CD4-positive, alpha-beta T cell treated with Interferon alpha-2 for 1 hour (primary cell): Measurements from ENCODE around the gene C1QTNF12.

ENCODE experiments used
- DNase-seq, 2 donors: peaks; one replicate each; pipeline ENCODE4 v3.0.0-alpha.2; 2020 to 2022

Gene C1QTNF12

DNA sequence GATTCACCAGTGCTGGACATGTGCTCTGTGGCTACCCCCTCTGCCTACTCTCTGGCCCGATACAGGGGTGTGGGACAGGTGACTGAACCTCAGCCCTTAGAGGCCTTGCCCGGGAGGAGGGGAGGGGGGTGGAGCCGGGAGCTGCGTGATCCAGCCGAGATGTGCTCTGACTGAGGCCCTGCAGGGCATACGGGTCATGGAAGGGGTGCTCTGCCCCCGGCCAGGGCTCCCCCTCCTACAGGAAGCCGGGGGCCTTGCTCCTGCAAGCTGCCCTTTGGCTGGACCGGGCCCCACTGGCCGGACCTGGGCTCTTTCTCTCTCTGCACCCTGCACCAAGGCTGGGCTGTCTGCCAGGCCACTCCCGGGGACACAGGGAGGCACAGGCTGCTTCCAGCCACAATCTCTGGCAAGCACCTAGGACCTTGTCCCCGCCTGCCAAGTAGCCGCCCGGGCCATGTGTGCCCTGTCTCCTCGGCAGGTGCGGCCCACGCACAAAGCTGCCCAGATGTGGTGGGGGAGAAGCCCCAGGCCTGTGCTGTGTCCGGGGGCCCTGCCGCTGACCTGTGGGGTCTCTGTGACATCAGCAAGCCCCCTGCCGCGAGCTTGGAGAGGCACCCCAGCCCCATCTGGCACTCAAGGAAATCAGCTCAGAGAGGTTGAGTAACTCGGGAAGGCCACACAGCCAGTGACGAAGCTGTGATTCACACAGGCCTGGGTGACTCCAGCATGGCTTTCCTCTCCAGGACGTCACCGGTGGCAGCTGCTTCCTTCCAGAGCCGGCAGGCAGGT, 35.2 kb upstream of the C1QTNF12 start:
- no peak for DNase-seq

- no peak for DNase-seq
Measured at GRCh38 chr1:1280782-1281481, 34.4 kb upstream of the C1QTNF12 start.

DNA sequence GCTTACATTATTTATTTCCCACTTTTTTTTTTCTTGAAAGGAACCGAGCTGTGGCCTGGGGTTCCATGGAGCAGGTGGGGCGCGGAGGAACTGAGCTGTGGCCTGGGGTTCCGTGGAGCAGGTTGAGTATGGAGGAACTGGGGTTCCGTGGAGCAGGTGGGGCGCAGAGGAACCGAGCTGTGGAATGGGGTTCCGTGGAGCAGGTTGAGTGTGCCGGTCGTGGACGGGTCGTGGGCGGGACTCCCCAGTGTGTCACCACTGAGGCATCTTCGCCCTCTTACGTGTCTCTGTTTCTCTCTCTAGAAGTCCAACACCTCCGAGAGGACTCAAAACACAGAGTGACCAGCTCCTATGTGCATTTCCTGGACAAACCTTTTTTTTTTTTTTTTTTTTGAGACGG, 32.5 kb upstream of the C1QTNF12 start:
- no peak for DNase-seq

DNA sequence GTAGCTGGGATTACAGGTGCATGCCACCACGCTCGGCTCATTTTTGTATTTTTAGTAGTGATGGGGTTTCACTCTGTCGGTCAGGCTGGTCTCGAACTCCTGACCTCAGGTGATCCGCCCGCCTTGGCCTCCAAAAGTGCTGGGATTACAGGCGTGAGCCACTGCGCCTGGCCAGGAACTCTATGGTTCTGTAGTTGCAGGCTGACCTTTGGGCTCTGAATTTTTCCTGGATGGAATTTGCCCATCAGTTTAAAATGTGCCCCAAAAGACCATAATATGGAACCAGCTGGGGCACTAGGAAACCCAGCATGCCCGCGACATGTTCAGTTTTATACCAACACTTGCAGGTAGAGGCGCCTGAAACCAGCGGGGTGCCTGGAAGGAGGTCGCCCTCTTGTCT, 32.1 kb upstream of the C1QTNF12 start:
- no peak for DNase-seq

GRCh38 chr1:1275836-1276235, 29.3 kb upstream of the C1QTNF12 start:
- no peak for DNase-seq

DNA sequence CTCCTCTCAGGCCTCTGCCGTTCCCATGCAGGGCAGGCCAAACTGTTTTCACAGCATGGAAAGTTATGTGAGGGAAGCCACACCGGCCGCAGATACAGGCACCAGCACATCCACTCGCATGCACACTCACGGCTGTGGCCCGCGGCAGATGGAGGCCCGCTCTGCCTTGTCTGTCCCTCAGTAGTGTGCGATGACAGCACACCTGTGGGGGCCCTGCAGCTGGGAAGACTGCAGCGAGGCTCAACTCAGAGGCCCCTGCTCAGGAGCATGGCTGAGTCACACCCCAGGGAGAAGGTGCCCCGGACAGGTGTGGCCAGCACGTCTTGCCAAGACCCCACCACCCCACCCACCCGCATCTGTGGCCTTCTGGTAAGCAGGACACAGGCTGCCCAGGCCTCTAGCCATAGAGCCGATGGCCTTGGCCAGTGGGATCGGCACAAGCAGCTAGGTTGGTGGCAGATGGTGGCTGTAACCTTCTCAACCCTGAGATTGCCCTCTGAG, 28.5 kb upstream of the C1QTNF12 start:
- DNase-seq = no peak

- DNase-seq = no peak
Measured at GRCh38 chr1:1274299-1274930, 27.9 kb upstream of the C1QTNF12 start.

GRCh38 chr1:1273512-1274298, 27.2 kb upstream of the C1QTNF12 start, which contains the start of gene UBE2J2:
UBE2J2 (minus strand) TSS chr1:1273854; CDS start chr1:1267992, 5,862 bp downstream.
- DNase-seq = peak; percentile 92 to 94

DNA sequence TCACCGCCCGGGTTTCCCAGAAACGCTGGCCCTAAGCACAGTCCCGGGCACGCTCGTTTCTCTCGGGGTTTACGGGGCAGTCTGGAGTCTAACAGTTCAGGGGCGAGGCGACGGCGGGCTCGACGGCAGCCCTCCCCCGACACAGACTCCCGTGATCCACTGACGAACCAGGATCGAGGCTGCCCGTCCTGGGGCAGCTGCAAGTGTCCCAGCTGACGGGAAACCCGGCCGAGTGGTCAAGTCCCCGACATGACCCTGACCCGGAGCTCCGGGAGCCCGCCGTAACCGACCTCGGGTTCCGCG, 26.6 kb upstream of the C1QTNF12 start:
- no peak for DNase-seq

GRCh38 chr1:1272341-1273208, 26.1 kb upstream of the C1QTNF12 start:
- no peak for DNase-seq

DNA sequence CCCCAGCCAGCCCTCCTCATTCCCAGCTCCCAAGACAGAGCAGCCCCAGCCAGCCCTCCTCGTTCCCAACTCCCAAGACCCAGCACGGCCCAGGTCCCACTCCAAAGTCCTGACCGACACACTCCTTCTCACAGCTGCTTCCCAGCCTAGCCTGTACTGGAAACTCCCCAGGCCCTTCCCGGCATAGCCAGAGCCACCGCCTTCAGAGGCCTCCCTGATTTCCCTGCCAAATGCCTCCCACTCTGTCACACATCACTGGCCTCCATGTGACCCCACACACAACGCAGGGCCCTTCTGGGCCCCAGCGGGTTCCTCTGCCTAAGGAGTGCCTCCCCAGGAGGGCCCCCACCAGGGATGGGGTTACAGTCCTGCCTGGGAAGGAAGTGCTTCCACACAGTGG, 24.3 kb upstream of the C1QTNF12 start:
- no peak for DNase-seq

- no peak for DNase-seq
Measured at GRCh38 chr1:1268284-1268682, 21.8 kb upstream of the C1QTNF12 start.

DNA sequence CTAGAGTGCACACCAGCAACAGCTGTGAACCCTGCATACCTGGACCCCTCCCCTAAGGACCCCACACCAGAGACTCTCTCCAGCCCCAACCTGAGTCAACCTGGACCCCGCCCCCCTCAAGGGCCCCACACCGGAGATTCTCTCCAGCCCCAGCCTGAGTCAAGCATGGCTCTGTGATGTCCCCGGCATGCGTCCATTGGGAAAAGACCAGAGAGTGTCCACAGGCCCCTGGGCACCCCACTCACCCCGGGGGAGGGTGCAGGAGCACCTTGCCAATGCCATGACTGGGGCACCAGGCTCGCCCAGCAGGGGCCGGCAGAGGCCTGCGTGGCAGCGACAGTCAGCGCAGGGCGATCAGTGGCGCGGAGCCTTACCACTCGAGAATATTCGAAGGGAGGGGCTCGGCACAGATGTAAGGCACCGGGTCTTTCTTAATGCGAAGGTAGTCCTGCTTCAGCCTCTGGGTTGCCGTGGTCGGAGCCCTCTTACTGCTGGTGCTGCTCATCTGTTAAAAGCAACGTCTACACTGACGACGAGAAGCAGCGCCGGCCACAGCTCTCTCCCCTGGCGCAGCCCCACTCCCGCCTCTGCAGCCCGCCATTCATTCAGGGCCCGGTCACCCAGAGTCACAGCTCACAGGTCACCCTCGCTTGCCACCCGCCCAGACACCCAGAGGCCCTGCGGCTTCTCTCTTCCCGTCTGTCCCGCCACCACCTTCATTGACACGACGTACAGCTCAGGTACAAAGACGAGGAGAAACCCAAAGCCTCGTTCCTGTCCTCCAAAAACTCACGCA, 21.2 kb upstream of the C1QTNF12 start:
- no peak for DNase-seq

DNA sequence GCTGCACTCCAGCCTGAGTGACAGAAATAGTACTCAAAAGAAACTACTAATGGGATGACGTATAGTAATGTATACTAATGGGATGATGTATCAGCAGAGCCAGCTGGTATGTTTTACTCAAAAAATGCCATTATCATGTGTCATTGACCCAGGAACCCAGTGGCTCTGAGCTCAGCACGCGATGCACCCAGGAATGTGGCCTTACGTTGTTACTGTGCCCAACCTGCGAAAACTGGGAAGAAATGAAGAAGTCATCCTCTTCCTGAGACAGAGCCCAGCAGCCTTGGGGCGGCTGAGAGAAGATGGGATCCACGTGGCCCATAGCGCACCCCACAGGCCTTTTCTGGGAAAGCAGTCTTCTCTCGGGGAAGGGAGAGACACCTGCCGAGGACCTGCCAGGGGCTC, 18.3 kb upstream of the C1QTNF12 start:
- DNase-seq = peak in 1 of 2 donors; percentile 30

GRCh38 chr1:1264026-1264425, 17.5 kb upstream of the C1QTNF12 start:
- DNase-seq = no peak

- DNase-seq = no peak
Measured at GRCh38 chr1:1262758-1263157, 16.2 kb upstream of the C1QTNF12 start.

DNA sequence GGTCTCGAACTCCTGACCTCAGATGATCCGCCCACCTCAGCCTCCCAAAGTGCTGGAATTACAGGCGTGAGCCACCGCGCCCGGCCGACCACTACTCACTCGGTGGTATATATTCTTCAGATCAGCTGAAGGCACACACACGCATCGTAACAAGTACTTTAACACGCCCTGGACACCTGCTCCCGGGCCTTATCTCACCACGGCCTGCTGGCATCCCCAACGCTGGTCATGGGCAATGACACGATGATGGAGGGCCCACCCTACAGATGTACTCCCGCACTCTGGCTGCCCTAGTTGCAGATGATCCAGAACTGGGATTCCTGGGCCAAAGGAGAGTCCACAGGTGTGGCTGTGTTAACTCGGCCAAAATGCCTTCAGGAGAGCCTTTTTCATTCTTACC, 15.5 kb upstream of the C1QTNF12 start:
- DNase-seq = no peak

- DNase-seq = no peak
Measured at GRCh38 chr1:1260843-1261560, 14.5 kb upstream of the C1QTNF12 start.

DNA sequence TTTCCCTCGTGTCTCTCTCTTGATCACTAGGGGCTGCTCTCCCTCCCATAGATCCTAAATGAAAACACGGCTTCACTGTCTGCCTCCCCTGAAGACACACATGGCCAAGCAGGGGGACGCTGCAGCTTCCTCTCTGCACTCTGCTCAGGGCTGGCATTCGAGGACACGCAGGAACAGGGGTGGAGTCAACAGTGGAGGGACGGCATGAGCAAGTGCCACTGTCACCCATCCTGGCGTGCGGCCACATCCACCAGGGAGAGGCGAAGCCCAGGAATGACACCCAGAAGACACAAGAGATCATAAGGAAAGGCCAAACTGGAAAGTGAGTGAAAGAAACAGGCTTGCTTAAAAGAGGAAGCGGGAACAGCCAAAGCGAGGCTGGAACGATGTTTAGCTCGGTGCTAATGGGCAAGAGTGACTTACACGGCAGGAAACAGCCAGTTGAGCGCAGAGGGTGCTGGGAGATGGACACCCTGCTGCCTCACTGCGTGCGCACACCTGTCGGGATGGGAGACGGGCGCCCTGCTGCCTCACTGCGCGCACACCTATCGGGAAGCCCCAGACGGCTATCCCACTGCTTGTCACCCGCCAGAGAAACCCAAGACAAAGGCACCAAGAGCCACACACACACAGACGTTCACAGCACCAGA, 13.6 kb upstream of the C1QTNF12 start:
- DNase-seq = no peak

DNA sequence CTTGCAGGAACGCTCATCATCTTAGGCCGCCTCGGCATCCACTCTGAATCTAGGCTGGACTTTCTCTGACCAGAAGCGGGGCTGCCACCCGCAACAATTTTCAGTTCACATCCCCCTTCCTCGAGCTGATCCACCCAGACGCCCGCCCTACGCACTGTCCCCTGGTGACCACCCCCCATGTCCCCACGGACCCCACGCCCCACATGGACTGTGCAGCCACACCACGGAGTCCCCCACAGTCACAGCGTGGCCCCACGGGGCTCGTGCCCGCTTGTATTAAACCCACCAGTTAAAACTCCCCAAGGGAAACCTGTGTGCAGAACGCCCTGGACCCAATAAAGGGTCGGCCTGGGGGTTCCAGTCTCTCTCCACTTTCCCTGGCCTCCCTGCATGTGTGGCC, 13.0 kb upstream of the C1QTNF12 start:
- no peak for DNase-seq
